GM21381 (cell line): ENCODE data around the gene HDAC7.

Source experiments
- ATAC-seq: cut with Tn5 transposase; IDR thresholded peaks from one replicate; pipeline ENCODE4 v1.9.1; 2021; ENCODE audit warnings: mild to moderate bottlenecking, moderate library complexity; ENCODE audit not compliant: unreplicated experiment

Gene HDAC7

DNA sequence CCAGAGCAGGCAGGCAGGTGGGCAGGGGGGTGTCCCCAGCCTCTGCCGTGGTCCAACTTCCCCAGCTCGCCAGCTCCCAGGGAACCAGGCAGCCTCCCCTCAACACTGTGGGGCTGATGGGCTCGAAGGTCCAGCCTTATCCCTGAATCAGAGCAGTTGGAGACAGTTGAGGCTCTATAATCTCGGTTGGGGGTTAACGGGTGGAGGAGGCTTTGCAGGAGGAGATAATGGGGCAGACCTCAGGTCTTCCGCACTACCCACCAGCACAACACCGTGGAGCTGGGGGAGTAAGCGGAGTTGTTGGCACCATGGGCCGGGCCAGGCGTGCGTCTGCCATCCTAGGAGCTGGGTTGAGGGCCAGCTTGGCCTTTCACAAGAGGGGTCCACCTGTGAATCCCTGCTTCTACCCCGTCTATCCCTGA is 13.9 kb upstream of the HDAC7 start:
- ATAC-seq = no peak

DNA sequence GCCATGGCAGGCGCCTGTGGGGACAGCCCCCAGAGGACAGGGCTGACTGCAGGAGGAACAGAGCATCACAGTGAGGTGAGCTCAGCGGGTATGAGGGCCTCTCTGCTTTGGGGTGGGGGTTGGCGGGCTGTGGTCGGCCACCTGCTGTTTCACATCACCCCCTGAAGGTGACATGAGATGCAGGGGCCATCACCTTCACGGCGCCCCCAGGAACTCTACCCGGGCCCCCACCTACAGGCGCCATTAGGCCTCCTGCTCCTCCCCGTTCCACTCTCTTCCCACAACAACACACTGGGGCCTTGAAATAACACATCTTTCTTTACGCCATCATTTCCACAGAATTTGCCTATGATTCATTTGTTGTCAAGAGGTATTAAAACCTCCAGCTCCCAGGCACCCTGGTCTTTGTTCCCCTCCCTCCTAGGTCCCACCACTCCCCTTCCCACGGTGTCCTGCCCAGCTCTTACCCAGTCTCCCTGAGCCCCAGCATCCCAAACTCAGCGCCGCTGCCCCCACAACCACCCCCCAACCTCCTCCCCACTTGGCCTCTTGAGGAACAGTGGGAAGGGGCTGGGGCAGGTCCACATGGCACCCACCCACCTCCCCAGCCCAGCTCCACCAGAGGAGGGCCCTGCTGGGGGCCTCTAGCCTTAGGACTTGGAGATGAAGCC is 12.7 kb upstream of the HDAC7 start:
- ATAC-seq = no peak

DNA sequence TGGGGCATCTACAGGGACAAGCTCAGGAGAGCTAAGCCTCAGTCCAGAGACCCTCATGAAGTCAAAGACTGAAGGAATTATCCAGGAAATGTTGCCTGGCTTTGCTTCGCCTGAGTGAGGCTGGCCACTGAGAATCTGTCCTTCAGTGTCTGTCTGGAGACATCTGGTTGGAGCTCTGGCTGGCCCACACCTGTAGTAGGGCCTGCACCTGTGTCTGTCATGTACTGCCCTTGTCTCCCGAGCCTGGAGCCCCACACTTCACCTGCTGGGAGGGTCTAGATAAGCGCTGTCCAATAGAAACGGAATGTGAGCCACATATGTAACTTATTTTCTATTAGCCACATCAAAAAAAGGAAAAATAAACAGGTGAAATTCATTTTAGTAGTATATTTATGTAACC is 9.9 kb upstream of the HDAC7 start:
- ATAC-seq = no peak

DNA sequence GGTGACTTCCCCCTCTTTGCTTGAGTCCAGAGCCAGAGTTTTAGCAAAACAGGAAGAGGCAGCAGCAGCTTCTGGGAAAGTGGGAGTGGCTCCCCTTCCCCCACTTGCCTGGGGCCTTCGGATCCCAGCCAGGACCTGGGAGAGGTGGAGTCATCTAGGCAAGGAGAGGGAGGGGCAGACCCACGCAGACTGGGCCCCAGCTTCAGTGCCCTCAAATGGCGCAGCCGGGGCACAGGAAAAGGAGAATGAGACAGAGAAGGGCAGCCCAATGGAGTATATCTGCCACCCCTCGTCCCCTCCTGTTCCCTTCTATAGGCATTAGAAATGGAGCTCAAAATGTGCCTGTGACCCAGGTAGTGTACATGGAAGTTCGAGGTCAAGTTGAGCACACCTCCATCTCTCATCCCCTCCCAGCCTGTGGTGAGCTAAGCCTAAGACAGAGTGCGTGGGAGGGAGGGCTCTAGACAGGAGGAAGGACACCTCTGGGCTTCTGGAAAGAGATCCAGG is 9.3 kb upstream of the HDAC7 start:
- no peak for ATAC-seq

DNA sequence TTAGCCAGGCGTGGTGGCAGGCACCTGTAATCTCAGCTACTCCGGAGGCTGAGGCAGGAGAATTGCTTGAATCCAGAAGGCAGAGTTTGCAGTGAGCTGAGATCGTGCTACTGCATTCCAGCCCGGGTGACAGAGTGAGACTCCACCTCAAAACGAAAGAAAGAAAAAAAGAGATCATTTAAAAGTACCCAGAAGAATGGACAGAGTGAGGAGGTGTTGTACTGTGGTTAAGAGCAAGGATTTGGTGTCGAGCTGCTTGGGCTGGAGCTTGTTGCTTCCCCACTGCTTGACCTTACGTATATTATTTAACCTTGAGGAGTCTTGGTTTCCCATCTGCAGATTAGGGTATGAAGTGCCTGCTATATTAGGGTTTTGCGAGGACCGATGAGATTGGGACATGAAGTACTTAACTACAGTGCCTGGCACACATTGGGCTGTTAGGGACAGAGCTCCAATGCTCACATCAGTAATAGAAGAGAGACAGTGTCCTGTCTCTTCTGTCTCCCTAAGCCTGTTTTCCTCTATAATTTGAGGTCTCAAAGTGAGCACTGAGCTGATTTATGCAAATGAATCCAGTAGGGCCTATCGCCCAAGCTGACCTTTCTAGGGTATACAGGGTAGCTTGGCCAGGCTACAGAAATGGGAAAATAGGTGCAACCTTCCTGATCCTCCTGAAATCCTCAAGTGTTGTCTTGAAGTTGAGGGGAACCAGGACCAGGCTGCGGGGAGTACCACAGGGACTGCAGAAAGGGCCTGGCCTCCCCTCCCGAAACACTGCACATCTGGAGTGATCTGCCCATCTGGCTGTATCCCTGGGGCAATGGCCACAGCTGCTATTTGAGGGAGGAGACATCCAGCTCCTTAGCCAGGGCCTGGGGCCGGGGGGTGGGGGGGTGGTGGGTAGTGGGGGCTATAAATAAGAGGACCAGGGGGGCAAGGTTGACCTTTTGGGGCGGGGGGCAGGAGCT is 8.6 kb upstream of the HDAC7 start:
- no peak for ATAC-seq

DNA sequence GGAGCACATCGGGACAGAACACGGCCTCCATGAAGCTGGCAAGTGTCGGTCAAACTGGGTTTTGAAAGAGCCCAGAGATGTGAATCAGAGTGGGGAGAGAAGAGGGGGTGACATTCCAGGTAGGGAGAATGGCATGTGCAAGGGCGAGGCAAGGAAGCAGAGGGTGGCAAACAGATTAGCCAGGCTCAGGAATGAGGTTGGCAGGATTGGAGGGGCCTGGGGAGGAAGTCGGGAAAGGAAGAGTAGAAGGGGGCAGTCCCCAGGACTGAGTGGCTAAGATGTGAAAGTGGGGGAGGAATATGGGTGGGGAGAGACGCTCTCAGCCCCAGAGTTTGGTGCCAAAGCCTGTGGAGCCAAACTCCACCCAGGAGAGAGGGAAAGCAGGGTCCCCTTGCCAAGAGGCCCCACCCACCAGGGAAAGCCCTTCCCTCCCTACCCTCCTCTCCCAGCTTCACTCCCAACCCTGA is 5.5 kb upstream of the HDAC7 start:
- no peak for ATAC-seq

DNA sequence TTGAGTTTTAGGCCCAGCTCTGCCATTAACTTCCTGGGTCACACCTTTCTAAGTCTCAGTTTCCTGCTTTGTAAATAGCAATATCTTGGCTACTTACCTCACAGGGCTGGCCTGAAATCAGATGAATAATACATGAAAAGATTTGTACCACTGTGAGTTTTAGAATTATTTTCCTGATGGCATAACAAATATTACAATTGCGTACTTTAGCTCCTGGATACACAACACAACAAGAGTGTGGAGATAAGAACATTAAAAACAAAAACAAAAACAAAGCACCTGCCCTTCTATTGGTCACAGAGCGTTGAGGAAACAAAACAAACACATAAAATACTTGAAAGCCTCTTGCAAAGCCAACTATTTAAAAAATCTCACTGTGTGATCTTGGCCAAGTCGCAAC is 4.9 kb upstream of the HDAC7 start:
- no peak for ATAC-seq

DNA sequence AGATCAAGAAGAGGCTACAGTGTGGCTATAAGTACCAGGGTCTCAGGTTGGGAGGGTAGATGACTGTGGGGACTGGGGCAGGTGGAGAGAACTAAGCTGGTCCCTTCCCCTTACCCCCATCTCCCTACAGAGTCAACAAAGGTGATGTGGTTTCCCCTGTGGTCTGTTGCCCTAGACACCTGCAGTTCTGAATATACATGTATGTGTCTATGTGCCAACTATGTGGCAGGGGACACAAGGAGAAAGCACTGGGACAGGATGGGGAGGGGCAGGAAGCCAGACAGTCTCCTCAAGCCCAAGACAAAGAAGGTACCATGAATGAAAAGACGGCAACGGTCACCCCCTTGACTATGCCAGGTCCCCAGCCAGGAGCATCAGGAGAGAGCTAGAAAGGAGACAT is 4.5 kb upstream of the HDAC7 start:
- ATAC-seq = no peak

DNA sequence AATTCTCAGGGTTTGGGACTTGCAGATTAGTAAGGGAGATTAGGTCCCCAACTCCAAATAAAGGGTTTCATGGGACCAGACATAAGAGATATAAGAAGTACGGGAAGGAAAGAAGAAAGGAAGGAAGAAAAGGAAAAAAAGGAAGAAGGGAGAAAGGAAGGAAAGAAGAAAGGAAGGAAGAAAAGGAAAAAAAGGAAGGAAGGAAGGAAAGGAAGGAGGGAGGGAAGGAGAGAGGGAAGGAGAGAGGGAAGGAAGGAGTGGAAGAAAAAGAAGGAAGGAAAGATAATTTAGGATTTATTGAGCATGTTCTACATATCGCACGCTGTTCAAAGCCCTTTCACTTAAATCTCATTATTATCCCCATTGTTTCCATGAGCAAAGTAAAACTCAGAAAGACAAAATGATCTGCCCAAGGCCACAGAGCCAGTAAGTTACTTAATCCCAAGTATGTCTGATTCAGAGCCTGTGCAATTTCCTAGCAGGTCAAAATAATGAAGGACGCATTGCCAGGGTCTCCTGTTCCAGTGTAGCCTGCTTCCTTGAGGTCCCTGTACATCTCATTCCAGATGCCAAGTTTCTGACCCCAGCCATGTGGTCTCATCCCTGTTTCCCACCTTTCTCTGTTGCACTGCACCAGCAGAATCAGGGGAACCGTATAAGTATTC is 3.9 kb upstream of the HDAC7 start:
- no peak for ATAC-seq

DNA sequence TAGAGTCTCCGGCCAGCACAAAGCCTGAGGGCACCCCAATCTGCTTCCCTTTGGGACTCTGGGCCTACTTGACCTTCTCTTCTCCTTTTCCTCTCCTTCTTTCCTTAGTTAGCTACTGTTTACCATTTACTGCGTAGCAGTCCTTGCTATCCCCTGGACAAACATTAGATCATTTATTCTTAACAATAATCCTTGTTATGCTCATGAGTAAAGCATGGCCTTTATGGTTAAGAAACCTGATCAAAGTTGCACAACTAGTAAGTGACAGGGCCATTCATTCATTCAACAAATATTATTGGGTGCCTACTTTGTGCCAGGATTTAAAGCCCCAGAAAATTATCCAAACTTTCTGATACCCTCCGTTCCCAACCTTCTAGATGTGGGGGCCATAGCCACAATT is 3.2 kb upstream of the HDAC7 start:
- no peak for ATAC-seq

DNA sequence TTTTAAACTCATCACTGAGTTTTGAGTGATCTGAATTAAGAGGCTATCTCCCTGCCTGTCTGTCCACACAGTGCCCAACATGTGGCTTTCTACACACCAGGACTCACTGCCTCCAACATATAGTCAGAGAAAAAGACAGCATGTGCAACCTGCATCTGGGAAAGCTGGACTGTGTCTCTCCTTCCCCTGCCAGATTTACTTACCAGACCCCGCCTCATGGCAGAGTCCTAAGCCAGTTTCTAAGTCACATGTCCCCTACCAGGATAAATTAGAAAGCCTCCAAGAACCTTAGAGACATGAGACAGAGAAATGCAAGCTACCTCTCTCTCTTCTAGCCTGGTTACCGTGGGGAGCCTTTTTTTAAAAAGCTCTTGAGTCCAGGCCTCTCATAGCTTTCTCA is 2.7 kb upstream of the HDAC7 start:
- no peak for ATAC-seq

DNA sequence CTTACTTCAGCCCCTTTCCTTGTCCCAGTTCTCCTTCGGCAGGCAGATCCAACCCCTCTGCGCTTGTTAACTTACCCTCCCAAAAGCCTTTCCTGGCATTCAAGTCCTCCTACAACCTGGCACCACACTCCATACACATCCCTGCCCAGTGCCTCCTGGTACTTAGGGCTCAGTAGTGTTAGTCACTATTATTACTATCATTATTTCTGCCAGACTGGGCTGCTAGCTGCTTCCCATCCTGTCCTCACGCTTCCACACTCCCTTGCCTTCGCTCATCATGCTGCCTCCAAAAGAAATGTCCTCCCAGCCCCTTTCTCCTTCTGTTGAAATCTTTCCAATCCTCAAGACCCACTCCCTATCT is 1.6 kb upstream of the HDAC7 start:
- no peak for ATAC-seq

DNA sequence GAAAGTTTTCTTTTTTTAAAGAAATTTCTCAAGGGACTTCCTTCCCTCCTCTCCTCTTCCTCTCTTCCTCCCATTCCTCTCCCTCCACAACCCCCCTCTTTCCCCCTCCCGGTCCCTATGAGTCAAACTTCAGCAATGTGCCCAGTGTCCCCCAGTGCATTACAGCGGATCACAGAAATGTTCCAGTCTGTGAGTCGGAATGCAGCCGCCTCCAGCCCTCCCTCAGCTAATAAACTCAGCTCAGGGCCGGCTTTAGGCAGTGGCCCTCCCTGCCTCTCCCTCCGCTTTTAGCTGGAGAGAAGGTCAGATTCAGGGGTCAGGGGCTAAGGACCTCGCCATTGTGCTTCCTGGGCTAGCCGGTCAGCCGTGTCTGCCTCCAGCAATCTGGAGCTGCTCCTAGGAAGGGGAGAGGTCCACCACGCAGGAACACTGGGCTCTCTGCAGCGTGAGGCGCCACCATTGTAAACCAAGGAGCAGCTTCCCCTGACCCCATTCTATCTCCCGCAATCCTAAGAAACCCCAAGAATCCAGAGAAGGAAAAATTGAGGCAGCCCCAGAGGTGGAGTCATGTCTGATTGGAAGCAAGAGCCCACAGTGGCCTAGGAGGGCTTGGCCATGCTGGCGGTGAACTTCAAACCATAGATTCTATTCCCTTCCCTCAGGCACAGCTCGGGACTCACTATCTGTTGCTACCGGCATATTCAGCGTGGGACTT is 1.1 kb upstream of the HDAC7 start:
- no peak for ATAC-seq

DNA sequence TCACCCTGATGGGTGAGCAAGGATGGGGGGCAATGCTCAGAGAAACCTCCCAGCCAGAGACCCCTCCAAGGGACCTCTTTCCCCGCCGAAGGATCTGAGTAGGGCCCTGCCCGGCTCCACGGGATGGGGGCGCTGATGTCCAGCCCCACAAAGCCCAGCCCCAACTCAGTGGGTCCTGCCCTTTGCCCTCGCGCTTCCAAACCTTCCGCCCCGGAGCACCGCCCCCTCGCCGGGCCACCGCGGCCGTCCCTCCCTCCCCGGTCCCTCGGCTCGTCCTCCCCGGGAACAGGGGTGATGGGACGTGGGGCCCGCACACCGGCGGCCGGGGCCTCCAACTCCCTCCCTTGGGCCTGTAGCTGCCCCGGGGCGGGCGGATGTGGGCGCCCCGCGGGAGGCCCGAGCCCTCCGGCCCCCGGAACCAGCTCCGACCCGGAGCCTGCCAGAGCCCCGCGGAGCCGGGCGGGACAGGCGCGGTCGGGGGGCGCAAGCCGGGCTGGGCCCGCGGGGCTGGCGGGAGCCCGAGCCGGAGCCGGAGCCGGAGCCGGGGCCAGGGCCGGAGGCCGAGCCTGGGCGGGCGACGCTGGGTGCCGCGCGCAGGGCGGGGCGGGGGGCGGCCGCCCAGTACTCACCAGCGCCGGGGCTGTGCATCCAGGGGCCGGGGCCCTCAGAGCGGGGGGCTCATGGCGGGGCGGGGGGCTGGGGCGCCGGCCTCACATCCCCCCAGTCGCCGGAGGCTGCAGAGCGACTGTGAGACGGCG is 386 bp downstream of the HDAC7 start:
- peak; percentile 40 for ATAC-seq

DNA sequence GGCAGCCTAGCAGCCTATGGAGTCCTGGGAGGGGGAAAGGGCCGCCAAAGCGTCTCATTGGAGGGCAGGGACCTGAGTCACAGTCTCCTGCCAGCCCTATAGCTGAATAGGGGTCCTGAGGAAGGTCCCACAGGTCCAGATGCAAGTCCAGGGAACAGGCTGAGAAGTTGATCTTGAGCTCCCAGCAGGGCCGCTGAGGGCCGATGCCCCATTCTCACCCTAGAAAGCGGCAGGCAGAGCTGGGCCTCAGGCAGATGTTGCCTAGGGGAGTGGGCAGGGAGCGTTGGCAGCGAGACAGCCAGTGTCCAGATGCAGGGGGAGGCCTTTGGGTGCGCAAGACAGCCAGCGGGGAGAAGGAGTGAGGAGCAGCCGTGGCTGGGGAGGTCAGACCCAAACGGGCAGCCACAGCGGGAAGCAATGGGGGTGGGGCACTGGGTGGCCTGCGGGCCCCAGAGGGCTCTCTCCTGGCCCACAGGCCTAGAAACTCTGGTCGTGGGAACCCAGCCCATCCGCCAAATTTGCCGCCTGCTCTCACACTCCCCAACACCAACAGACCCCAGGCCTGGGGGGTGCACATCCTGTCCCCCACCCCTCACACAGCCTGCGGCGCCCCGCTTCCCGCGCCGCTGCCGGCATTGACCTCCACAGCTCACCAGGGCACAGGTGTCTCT is 1.1 kb downstream of the HDAC7 start:
- ATAC-seq = peak; percentile 22

DNA sequence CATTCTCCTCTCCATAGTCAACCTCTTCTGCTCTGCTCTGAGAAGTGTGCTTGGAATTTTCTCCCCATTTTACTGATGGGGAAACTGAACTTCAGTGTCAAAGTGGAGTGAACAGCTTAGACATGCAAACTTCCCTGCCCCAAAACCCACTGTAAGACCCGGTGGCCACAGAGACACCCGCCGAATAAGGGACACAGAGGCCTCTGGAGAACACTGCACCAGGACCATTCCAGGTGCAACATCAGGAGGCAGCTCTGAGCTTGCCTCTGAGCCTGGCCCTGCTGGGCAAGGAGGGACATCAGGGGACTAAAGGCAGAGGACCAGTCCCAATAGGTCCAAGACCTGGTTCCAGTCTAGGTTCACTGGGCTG is 1.7 kb downstream of the HDAC7 start:
- ATAC-seq = no peak

DNA sequence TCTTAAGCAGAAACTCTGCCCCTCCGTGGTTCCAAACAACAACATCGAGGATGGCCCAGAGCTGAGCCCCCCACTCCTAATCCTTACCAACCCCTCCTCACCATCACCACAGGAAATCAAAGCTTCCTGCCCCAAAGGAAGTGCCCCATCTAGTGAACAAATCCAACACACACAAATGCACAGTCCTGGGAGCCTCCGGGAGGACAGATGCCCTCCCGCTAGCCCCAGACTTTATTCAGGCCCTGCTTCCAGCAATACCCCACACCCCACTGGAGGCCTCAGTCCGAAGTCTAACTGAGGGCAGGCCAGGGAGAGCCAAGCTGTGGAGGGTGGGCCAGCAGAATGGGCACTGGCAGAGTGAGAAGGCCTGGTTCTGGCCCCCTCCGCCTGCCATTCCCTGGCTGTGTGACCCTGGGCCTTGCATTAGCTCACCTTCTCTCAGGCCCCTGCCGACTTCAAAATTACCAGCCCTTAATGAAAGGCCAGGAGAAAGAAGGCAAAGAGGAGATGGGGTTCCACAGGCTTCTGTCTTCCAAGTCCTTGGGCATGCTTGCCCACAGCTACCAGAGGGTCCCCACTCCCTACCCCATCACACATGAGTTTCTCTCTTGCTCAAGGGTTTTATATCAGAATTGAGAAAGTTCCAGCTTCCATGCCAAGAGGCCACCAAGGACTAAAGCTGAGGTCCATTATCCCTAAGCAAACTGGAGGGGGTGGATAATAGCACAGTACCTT is 2.3 kb downstream of the HDAC7 start:
- ATAC-seq = no peak

DNA sequence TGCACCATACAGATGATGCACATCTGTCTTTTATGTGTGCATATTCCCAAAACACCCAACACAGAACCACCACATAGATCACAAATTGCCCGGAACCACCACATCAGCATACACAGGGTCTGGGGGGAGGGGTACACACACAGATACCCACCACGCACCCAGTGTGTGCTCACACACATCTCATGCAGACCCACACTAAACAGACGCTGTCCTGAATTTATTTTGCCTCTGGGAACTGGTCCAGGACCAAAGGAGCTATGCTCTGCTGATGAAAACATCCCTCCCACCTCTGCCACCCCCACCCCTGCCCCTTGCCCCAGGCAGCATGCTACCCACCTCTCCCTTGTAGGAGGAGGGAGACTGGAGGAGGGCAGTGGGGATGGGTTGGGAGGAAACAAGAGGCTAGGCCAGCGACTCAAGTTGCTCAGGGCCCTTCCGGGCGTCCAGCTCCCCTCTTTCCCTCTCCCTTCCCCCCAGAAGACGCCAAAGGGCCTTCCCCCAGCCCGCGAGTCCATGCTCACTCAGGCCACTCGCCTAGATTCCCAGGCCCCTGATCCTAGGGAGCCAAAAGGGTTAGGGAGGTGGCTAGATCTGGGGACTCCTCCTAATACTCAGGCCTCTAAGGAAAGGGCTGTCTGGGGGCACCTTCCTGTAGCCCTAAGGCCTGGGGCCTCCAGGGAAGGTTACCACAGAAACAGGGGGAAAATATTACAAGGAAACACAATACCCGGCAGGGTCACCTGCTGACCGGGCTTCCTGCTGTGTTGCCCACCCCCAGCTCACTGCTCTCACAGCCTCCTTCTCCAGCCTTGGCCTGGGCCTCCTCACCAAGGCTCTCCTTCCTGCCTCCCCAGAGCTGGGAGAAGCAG is 3.1 kb downstream of the HDAC7 start:
- ATAC-seq = no peak
